GM20000 (cell line): ENCODE results near the gene SPI1.
A peak's percentile ranks its signal among the peaks of the same experiment; 100 is the strongest.

Source experiments
- DNase-seq: peaks from one replicate; pipeline ENCODE4 v3.0.0; 2012; ENCODE audit warnings: low spot score
- TF ChIP-seq, protein P1 (sequence below): IDR thresholded peaks from 2 replicates; pipeline ENCODE4 v1.5.1; 2012; ENCODE audit warnings: mild to moderate bottlenecking, control low read depth; ENCODE audit errors: extremely low read depth, missing control alignments

Gene SPI1

DNA sequence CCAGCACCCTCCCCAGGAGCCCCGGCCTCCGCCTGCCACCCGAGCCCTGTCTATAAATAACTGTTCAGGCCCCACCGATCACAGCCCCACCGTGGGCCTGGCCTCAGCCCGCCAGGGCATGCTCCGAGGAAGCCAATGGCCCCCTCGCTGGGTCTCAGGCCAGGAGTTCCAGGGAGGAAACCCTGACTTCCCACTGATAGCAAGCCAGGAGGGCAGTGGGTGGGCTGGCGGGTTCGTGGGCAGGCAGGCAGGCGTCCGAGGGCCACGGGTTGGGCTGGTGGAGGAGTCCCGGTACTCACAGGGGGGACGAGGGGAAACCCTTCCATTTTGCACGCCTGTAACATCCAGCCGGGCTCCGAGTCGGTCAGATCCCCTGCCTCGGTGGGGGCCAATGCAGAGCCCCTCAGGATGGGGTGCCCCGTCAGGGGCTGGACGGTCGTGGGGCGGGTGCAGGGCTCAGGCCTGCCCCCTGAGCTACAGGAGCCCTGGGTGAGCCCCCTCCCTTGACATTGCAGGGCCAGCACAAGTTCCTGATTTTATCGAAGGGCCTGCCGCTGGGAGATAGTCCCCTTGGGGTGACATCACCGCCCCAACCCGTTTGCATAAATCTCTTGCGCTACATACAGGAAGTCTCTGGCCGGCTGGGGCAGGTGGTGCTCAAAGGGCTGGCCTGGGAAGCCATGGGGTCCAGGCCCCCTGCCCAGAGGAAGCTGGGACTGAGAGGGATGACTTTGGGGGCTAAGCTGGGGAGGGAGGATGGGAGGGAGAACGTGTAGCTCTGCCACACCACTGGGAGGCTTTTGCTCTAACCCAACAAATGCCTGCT is at the start of gene SPI1:
Gene SPI1, minus strand, starts transcription at position 538 of the 826 bp plus-strand sequence. Its CDS starts 194 bp downstream, at position 344.
- peak; percentile 87 for DNase-seq
- TF ChIP-seq, protein P1, sequence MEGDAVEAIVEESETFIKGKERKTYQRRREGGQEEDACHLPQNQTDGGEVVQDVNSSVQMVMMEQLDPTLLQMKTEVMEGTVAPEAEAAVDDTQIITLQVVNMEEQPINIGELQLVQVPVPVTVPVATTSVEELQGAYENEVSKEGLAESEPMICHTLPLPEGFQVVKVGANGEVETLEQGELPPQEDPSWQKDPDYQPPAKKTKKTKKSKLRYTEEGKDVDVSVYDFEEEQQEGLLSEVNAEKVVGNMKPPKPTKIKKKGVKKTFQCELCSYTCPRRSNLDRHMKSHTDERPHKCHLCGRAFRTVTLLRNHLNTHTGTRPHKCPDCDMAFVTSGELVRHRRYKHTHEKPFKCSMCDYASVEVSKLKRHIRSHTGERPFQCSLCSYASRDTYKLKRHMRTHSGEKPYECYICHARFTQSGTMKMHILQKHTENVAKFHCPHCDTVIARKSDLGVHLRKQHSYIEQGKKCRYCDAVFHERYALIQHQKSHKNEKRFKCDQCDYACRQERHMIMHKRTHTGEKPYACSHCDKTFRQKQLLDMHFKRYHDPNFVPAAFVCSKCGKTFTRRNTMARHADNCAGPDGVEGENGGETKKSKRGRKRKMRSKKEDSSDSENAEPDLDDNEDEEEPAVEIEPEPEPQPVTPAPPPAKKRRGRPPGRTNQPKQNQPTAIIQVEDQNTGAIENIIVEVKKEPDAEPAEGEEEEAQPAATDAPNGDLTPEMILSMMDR, result no peak

DNA sequence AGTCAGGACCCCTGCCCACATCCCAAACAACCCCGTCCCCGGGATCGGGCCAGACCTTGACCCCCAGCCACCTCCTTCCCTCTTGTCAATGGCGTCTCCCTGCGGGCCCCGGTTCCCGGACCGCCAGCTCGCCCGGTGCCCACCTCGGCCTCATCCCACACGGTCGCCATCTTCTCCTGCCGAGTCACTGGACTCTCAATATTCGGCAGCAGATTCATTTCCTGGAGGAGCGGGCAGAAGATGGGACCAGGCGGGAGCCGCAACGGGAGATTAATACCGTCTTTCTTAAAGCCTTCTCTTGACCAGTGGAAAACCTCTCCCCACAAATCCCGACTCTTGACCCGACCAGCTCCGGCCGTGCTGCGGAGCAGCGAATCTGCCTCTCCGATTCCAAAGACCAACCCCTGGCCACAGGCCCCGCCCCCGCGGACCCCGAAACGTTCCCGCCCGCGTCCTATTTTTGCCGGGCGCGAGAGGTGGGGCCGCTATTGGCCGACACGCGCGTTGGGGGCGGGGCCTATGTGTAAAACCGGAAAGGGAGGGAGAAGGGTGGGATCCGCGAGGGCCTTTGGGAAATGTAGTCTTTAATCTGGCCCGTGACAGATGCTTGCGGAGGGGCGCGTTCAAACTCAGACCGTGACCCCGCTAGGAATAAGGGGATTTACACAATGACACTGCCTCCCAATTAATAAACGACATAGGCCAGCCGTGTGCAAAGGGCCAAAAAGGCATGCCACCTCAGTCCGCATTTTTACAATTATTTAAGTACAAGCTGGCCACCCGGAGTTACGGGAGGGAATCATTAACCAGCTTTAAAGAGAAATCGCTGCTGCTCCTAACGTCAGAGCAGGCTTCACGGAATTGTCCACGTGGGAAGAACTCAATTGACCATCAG is 48.0 kb upstream of the SPI1 start, which contains the start of gene PSMC3:
Gene PSMC3, minus strand, starts transcription at position 378 of the 895 bp plus-strand sequence. Its CDS starts 160 bp downstream, at position 218.
- TF ChIP-seq, protein P1, result no peak
- DNase-seq, result peak; percentile 95

DNA sequence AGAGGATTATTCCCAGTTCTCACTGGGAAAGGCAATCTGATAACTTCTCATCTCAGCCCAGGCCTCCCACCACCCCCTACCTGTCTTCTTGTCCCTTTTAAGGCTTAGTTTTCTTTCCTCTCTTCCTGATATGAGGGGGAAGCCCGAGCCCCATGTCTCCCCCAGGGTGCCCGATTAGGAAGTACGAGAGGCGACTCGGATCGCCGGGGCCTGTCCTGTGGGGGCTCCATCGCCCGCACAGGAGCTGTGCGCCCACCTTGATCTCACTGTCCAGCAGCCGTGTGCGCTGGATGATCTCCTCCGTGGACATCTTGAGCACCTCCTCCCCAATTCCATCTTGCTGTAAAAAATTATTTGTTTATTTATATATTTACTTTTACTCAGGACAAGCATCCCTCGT is 47.3 kb upstream of the SPI1 start:
- DNase-seq, result no peak
- TF ChIP-seq, protein P1, result no peak

DNA sequence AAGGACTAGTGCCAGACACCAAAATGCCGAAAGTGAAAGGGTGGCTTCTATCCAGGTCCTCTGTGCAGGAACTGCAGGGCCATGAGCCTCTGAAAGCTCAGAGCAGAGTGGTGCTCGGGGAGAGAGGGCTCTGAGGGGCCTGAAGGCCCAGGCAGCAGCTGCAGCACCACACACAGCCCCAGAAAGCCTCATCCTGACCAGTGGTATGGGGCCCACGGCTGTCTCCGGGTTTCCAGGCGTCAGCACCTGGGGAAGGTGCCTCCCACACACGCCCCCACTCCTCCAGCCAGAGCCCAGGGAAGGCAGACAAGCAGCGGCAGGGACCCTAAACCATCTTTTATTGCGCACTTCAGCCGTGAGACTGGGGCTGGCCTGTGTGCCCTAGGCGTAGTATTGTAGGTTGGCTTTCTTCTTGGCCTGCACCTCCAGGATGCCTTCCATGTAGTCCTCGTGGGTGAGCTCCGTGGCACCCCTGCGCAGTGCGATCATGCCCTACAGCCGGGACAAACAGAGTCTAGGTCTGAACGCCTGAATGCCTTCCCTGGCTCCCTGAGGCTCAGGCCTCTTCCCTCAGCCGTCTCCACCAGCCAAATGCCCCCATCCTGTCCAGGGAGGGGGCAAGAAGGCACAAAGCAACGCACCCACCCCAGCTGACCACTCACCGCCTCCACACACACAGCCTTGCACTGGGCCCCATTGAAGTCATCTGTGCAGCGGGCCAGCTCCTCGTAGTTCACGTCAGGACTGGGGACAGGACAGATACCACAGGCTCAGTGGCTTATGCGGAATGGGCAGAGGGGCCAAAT is 40.3 kb upstream of the SPI1 start:
- DNase-seq, result no peak
- TF ChIP-seq, protein P1, result no peak

DNA sequence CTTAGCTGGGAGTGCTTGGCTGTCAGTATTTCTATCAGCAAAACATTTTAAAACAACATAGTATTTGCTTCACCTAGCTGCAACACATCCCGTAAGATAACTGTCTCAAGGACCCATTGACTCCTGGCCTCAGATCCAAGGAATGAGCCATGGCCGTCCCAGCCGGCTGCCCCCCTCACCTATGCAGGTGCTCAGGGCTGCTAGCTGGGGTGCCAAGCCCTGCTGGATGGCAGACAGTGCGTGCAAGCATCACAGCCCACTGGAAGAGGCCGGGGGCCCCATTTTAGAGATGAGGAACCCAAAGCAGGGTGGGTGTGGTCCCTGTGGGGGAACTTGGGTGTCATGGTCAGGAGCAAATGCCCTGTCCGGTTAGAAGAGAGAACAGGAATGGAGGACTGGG is 39.4 kb upstream of the SPI1 start:
- TF ChIP-seq, protein P1, result no peak
- no peak for DNase-seq

DNA sequence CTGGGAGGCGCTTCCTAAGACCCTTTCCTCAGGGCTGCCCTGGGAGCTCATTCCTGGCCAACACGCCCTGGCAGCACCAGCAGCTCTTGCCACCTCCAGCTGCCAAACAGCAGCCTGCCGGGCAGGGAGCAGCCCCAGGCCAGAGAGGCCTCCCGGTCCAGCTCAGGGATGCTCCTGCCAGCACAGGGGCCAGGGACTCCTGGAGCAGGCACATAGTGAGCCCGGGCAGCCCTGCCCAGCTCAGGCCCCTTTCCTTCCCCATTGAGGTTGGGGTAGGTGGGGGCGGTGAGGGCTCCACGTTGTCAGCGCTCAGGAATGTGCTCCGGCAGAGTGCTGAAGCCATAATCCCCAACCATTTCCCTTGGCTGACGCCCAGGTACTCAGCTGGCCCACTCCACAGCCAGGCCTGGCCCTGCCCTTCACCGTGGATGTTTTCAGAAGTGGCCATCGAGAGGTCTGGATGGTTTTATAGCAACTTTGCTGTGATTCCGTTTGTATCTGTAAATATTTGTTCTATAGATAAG is 37.7 kb upstream of the SPI1 start:
- TF ChIP-seq, protein P1, result no peak
- no peak for DNase-seq
